CD14-positive monocyte (primary cell): ENCODE results near the gene OPN3. TPM values are rescaled to one million over a fixed set of nuclear protein-coding genes. Genes with fewer than 3 reads are reported as not detected.
A peak's percentile ranks its signal among the peaks of the same experiment; 100 is the strongest.

Experiments
- DNase-seq, 3 donors: peaks; one replicate each; pipeline ENCODE4 v3.0.0-alpha.2; 2011 to 2022
- H2AFZ ChIP-seq: 2 replicates; pipeline ENCODE4 v1.6.0; 2012; ENCODE audit warnings: mild to moderate bottlenecking, low read depth, low read length, inconsistent platforms; ENCODE audit not compliant: insufficient read depth, poor library complexity, severe bottlenecking
- H3K27ac ChIP-seq, 2 donors: 1 replicate in 1 of 2; 2 replicates in 1 of 2; pipeline ENCODE4 v1.5.1; 2012 to 2013; ENCODE audit warnings: low read length in 2 of 2, control low read depth in 1 of 2, inconsistent platforms in 1 of 2, low read depth in 1 of 2, mild to moderate bottlenecking in 1 of 2
- H3K27me3 ChIP-seq, 2 donors: one replicate each; pipeline versions ENCODE4 v1.6.0 to v1.6.1; 2011 to 2013; ENCODE audit warnings: low read length in 2 of 2; ENCODE audit not compliant: control insufficient read depth in 2 of 2, insufficient read depth in 2 of 2
- H3K36me3 ChIP-seq, 2 donors: replicated peaks in 1 of 2; 1 replicate in 1 of 2; 2 replicates in 1 of 2; pipeline versions ENCODE4 v1.5.1 to v1.6.1; 2012 to 2013; ENCODE audit warnings: low read length in 2 of 2, control low read depth in 1 of 2, inconsistent platforms in 1 of 2, mild to moderate bottlenecking in 1 of 2; ENCODE audit not compliant: insufficient read depth in 2 of 2, control insufficient read depth in 1 of 2
- H3K4me1 ChIP-seq, 2 donors: 1 replicate in 1 of 2; 2 replicates in 1 of 2; pipeline versions ENCODE4 v1.5.1 to v1.6.1; 2012 to 2013; ENCODE audit warnings: low read length in 2 of 2, control low read depth in 1 of 2, inconsistent platforms in 1 of 2, mild to moderate bottlenecking in 1 of 2, moderate library complexity in 1 of 2; ENCODE audit not compliant: insufficient read depth in 2 of 2, control insufficient read depth in 1 of 2
- H3K4me2 ChIP-seq: replicated peaks from 2 replicates; pipeline ENCODE3; 2012; ENCODE audit warnings: low read length, moderate library complexity, mild to moderate bottlenecking; ENCODE audit not compliant: poor library complexity, severe bottlenecking; ENCODE audit errors: extremely low read depth
- H3K4me3 ChIP-seq, 3 experiments: fragments of 200-600 bp in 1 of 3; sonication (generic) in 1 of 3; replicated peaks in 1 of 3; 1 replicate in 2 of 3; 2 replicates in 1 of 3; pipeline ENCODE4 v1.5.1; 2011 to 2013; ENCODE audit warnings: low read length in 3 of 3, mild to moderate bottlenecking in 3 of 3, control low read depth in 2 of 3, low read depth in 2 of 3, inconsistent platforms in 1 of 3, moderate library complexity in 1 of 3
- H3K79me2 ChIP-seq: 2 replicates; pipeline ENCODE4 v1.6.0; 2012; ENCODE audit warnings: mild to moderate bottlenecking, control low read depth, inconsistent platforms, low read length, moderate library complexity; ENCODE audit not compliant: insufficient read depth
- H3K9ac ChIP-seq: 2 replicates; pipeline ENCODE4 v1.6.0; 2017; ENCODE audit warnings: low read length, mild to moderate bottlenecking; ENCODE audit not compliant: insufficient read depth, poor library complexity, severe bottlenecking
- H3K9me3 ChIP-seq, 2 donors: replicated peaks in 1 of 2; 1 replicate in 1 of 2; 2 replicates in 1 of 2; pipeline versions ENCODE4 v1.5.1 to v1.6.1; 2012 to 2013; ENCODE audit warnings: low read length in 2 of 2, control low read depth in 1 of 2; ENCODE audit not compliant: control insufficient read depth in 1 of 2, insufficient read depth in 1 of 2
- H4K20me1 ChIP-seq: 2 replicates; pipeline ENCODE4 v1.6.0; 2012; ENCODE audit warnings: mild to moderate bottlenecking, low read length, control low read depth, moderate library complexity; ENCODE audit not compliant: insufficient read depth
- H3K27ac Mint-ChIP-seq, 7 donors: one replicate each; pipeline ENCODE4 v1.8.0; 2020; ENCODE audit warnings: mild to moderate bottlenecking in 7 of 7, mixed read lengths in 7 of 7, moderate library complexity in 6 of 7, inconsistent platforms in 2 of 7
- H3K27me3 Mint-ChIP-seq, 3 donors: one replicate each; pipeline ENCODE4 v1.8.0; 2021 to 2022; ENCODE audit warnings: low read depth in 3 of 3, mild to moderate bottlenecking in 3 of 3, mixed read lengths in 3 of 3, moderate library complexity in 3 of 3, inconsistent platforms in 1 of 3
- H3K36me3 Mint-ChIP-seq, 2 donors: one replicate each; pipeline ENCODE4 v1.8.0; 2020; ENCODE audit warnings: mixed read lengths in 2 of 2, inconsistent platforms in 1 of 2, mild to moderate bottlenecking in 1 of 2
- H3K4me1 Mint-ChIP-seq: one replicate; pipeline ENCODE4 v1.8.0; 2020; ENCODE audit warnings: mild to moderate bottlenecking, mixed read lengths
- H3K4me3 Mint-ChIP-seq, 2 donors: one replicate each; pipeline ENCODE4 v1.8.0; 2020; ENCODE audit warnings: mild to moderate bottlenecking in 2 of 2, mixed read lengths in 2 of 2, moderate library complexity in 1 of 2
- H3K9me3 Mint-ChIP-seq, 7 donors: one replicate each; pipeline ENCODE4 v1.8.0; 2020 to 2022; ENCODE audit warnings: mixed read lengths in 7 of 7, mild to moderate bottlenecking in 6 of 7, moderate library complexity in 6 of 7, inconsistent platforms in 2 of 7
- CTCF ChIP-seq: fragments of 200-600 bp; IDR thresholded peaks from one replicate; pipeline ENCODE4 v1.8.0; 2022; ENCODE audit warnings: antibody characterized with exemption, mild to moderate bottlenecking
- WGBS: methylation state at CpG from one replicate; pipeline ENCODE4 v1.1.5; 2013; ENCODE audit warnings: missing lambda C conversion rate; ENCODE audit not compliant: insufficient coverage; 5-methylcytosine and 5-hydroxymethylcytosine counted together
- intact Hi-C, 2 donors: fragments of 100-400 bp; cut with micrococcal nuclease; formaldehyde crosslinking; loops; one replicate each; pipeline versions ENCODE4 v1.15.0 to v1.15.1; 2023
- polyA plus RNA-seq, 3 donors: library from polyadenylated mRNA; depleted of rRNA in 1 of 3; unstranded in 2 of 3; stranded (reverse) in 1 of 3; fragments of 300-500 nt in 2 of 3; fragments of >200 nt in 1 of 3; fragmentation: Illumina TruSeq in 2 of 3; gene quantifications; 1 replicate in 2 of 3; 2 replicates in 1 of 3; pipeline ENCODE4 v1.2.3, GENCODE V29; 2012 to 2021

OPN3 gene
- polyA plus RNA-seq, 3 donors = 14.5 to 56.1 (median 55.2) TPM

GRCh38 chr1:241598249-241598648 is 41.9 kb downstream of the OPN3 start:
- no peaks in the 10 kb centered on the region for H3K27me3 Mint-ChIP-seq
- no peaks in the 10 kb centered on the region for H3K9me3 ChIP-seq
- no peaks in the 10 kb centered on the region for H3K27me3 ChIP-seq
- no peak overlapping the region for H3K4me3 ChIP-seq
- H2AFZ ChIP-seq = no peak overlapping the region
- H3K27ac Mint-ChIP-seq = no peak overlapping the region
- H3K4me2 ChIP-seq = no peak overlapping the region
- H3K4me1 ChIP-seq = peaks cover 0 to under 1% of the 10 kb centered on the region in 2 donors
- TF ChIP-seq CTCF = no peak
- H3K36me3 ChIP-seq = peaks cover 38 to 71% of the 10 kb centered on the region in 2 donors
- intact Hi-C loops = no loop called here
- no peak for DNase-seq
- 86% methylated on average over 1 of the region's 3 CpGs for WGBS
- H4K20me1 ChIP-seq = no peaks in the 10 kb centered on the region
- no peak overlapping the region for H3K4me3 Mint-ChIP-seq
- H3K36me3 Mint-ChIP-seq = peaks cover 52 to 59% of the 10 kb centered on the region in 2 donors
- H3K27ac ChIP-seq = no peak overlapping the region
- H3K4me1 Mint-ChIP-seq = peaks cover 13% of the 10 kb centered on the region
- no peaks in the 10 kb centered on the region for H3K9me3 Mint-ChIP-seq
- no peak overlapping the region for H3K9ac ChIP-seq
- H3K79me2 ChIP-seq = peaks cover 4% of the 10 kb centered on the region

- Histone ChIP-seq H3K9ac (no peak overlapping the region), H3K36me3 (peaks cover 33 to 61% of the 10 kb centered on the region in 2 donors), H3K4me1 (peaks cover 9 to 13% of the 10 kb centered on the region in 2 donors), H3K27me3 (no peaks in the 10 kb centered on the region), H4K20me1 (no peaks in the 10 kb centered on the region), H3K9me3 (no peaks in the 10 kb centered on the region), H3K4me3 (no peak overlapping the region), H3K79me2 (no peaks in the 10 kb centered on the region), H2AFZ (no peak overlapping the region), H3K4me2 (no peak overlapping the region), H3K27ac (peak overlapping the region in 1 of 2 donors; percentile 32)
- no peaks in the 10 kb centered on the region for H3K9me3 Mint-ChIP-seq
- H3K27me3 Mint-ChIP-seq = no peaks in the 10 kb centered on the region
- intact Hi-C loops = no loop called here
- peaks cover 25% of the 10 kb centered on the region for H3K4me1 Mint-ChIP-seq
- TF ChIP-seq CTCF = no peak
- DNase-seq = no peak
- H3K4me3 Mint-ChIP-seq = no peak overlapping the region
- WGBS = 100% methylated on average over 3 of the region's 6 CpGs
- H3K27ac Mint-ChIP-seq = peak overlapping the region in 2 of 7 donors; percentile 46 to 59
- H3K36me3 Mint-ChIP-seq = peaks cover 49% of the 10 kb centered on the region in 2 donors
Measured at GRCh38 chr1:241596633-241597032, 43.5 kb downstream of the OPN3 start.
